GM19043 (cell line): ENCODE data around the gene RIN1.
"Not testable (repeated sequence)": the region's sequence is repeated elsewhere in the genome, so short reads cannot be mapped to it uniquely, and the experiment has no call there.

Source experiments
- ATAC-seq: cut with Tn5 transposase; IDR thresholded peaks from one replicate; pipeline ENCODE4 v1.9.1; 2021; ENCODE audit warnings: low read depth; ENCODE audit not compliant: unreplicated experiment

The RIN1 gene

GRCh38 chr11:66336234-66337102 lies at the start of gene RIN1:
TSS of gene RIN1 (minus strand) at chr11:66336434. CDS start at chr11:66336402, 32 bp downstream.
- ATAC-seq: peak; percentile 83

GRCh38 chr11:66384316-66384715 lies 48.1 kb upstream of the RIN1 start:
- ATAC-seq: not testable (repeated sequence)

GRCh38 chr11:66380264-66380663 lies 44.0 kb upstream of the RIN1 start:
- not testable (repeated sequence) for ATAC-seq

- not testable (repeated sequence) for ATAC-seq
These were observed 37.6 kb upstream of the RIN1 start for GRCh38 chr11:66373690-66374287.

- ATAC-seq: no peak
These were observed 37.0 kb upstream of the RIN1 start for GRCh38 chr11:66373265-66373664.

- peak; percentile 75 for ATAC-seq
These were observed 35.6 kb upstream of the RIN1 start, which contains the start of gene SLC29A2 for GRCh38 chr11:66371627-66372415. TSS of gene SLC29A2 (minus strand) at chr11:66371760. CDS start at chr11:66371591, 169 bp downstream.

GRCh38 chr11:66369073-66369894 lies 33.0 kb upstream of the RIN1 start:
- no peak for ATAC-seq

- ATAC-seq: no peak
These were observed 32.2 kb upstream of the RIN1 start for GRCh38 chr11:66368484-66368883.

- no peak for ATAC-seq
These were observed 31.5 kb upstream of the RIN1 start for GRCh38 chr11:66367561-66368312.

- ATAC-seq: no peak
These were observed 30.7 kb upstream of the RIN1 start for GRCh38 chr11:66366844-66367477.

GRCh38 chr11:66365711-66366619 lies 29.7 kb upstream of the RIN1 start:
- no peak for ATAC-seq

GRCh38 chr11:66365166-66365565 lies 28.9 kb upstream of the RIN1 start:
- ATAC-seq: no peak

- ATAC-seq: no peak
These were observed 27.7 kb upstream of the RIN1 start for GRCh38 chr11:66363805-66364535.

GRCh38 chr11:66363187-66363601 lies 27.0 kb upstream of the RIN1 start:
- no peak for ATAC-seq

GRCh38 chr11:66362481-66363147 lies 26.4 kb upstream of the RIN1 start:
- ATAC-seq: no peak

- no peak for ATAC-seq
These were observed 25.3 kb upstream of the RIN1 start for GRCh38 chr11:66361502-66361941.
